K562 (cell line): ENCODE measurements around the gene COL4A2. TPM values are rescaled to one million over a fixed set of nuclear protein-coding genes. Genes with fewer than 3 reads are reported as not detected.

Experiments
- ATAC-seq: fragments of 200-7000 bp; cut with Tn5 transposase; 3 replicates; pipeline ENCODE4 v1.9.1; 2020; ENCODE audit warnings: moderate library complexity
- BruUV-seq: library from RNA; stranded (reverse); fragments of 400-500 nt; replicated peaks from 2 replicates; lab custom pipeline; 2021; lab: Mats Ljungman, UMichigan
- CTCF ChIA-PET: fragments of 300-600 bp; formaldehyde crosslinking; extraction: SDS; loops from one replicate; lab custom pipeline; 2021; ENCODE audit warnings: low intra/inter-chr PET ratio; lab: Yijun Ruan, JAX
- POLR2A ChIA-PET: fragments of 300-600, 350-650 bp; sonication (Branson Sonifier 250); formaldehyde crosslinking; extraction: SDS; loops from one replicate; lab custom pipeline; 2021; ENCODE audit warnings: antibody characterized with exemption, inconsistent platforms; lab: Yijun Ruan, JAX
- DNase-seq, 4 experiments: peaks; one replicate each; pipeline versions ENCODE4 v3.0.0 to v3.0.0-alpha.2; 2011 to 2018; ENCODE audit warnings: low spot score in 3 of 4, mixed read lengths in 3 of 4; ENCODE audit errors: extremely low read depth in 1 of 4
- FAIRE-seq: peaks from 2 replicates; lab custom pipeline; 2011; peaks lifted over from hg19 to GRCh38; lab: Jason Lieb, UNC
- H2AFZ ChIP-seq: 2 replicates; pipeline ENCODE4 v1.6.0; 2011; ENCODE audit warnings: low read depth, low read length, control low read depth, inconsistent platforms
- H3K27ac ChIP-seq: fragments of 200-600 bp; 3 replicates; pipeline ENCODE4 v1.8.0; 2011; ENCODE audit warnings: low read depth, mild to moderate bottlenecking, control low read depth, inconsistent platforms, low read length, moderate library complexity, mixed read lengths; ENCODE audit errors: extremely low read depth
- H3K27me3 ChIP-seq, 2 experiments: fragments of 300-600 bp in 1 of 2; 2 replicates in 1 of 2; 3 replicates in 1 of 2; pipeline versions ENCODE4 v1.6.0 to v1.8.0; 2011; ENCODE audit warnings: inconsistent platforms in 2 of 2, low read length in 2 of 2, mild to moderate bottlenecking in 1 of 2, mixed read lengths in 1 of 2, moderate library complexity in 1 of 2; ENCODE audit not compliant: control insufficient read depth in 2 of 2, insufficient read depth in 2 of 2
- H3K36me3 ChIP-seq: fragments of 300-600 bp; 3 replicates; pipeline ENCODE4 v1.8.0; 2011; ENCODE audit warnings: mild to moderate bottlenecking, low read length, inconsistent platforms; ENCODE audit not compliant: control insufficient read depth, insufficient read depth
- H3K4me1 ChIP-seq, 2 experiments: fragments of 200-600 bp in 1 of 2; replicated peaks in 1 of 2; 2 replicates in 1 of 2; 3 replicates in 1 of 2; pipeline versions ENCODE4 v1.5.1 to v1.8.0; 2011; ENCODE audit warnings: inconsistent platforms in 2 of 2, low read length in 2 of 2, mild to moderate bottlenecking in 1 of 2, mixed read lengths in 1 of 2, moderate library complexity in 1 of 2; ENCODE audit not compliant: control insufficient read depth in 2 of 2, insufficient read depth in 2 of 2
- H3K4me2 ChIP-seq: 2 replicates; pipeline ENCODE4 v1.6.1; 2011; ENCODE audit warnings: low read length, control low read depth, inconsistent platforms, mixed read lengths; ENCODE audit not compliant: insufficient read depth
- H3K4me3 ChIP-seq: fragments of 200-600 bp; sonication (generic), shearing (Covaris generic); 2 replicates; pipeline ENCODE4 v1.5.1; 2016; ENCODE audit warnings: control low read depth, inconsistent platforms
- H3K79me2 ChIP-seq: fragments of 200-600 bp; 3 replicates; pipeline ENCODE4 v1.8.0; 2011; ENCODE audit warnings: low read length, inconsistent platforms; ENCODE audit not compliant: control insufficient read depth, insufficient read depth
- H3K9ac ChIP-seq, 2 experiments: 2 replicates each; pipeline versions ENCODE4 v1.6.0 to v1.6.1; 2011; ENCODE audit warnings: low read depth in 2 of 2, low read length in 2 of 2, control low read depth in 1 of 2, inconsistent platforms in 1 of 2, mild to moderate bottlenecking in 1 of 2, mixed read lengths in 1 of 2; ENCODE audit not compliant: insufficient read depth in 1 of 2
- H3K9me1 ChIP-seq: one replicate; pipeline ENCODE4 v1.6.0; 2011; ENCODE audit warnings: inconsistent platforms, mild to moderate bottlenecking, low read length, moderate library complexity; ENCODE audit not compliant: control insufficient read depth, insufficient read depth
- H3K9me3 ChIP-seq: replicated peaks from 2 replicates; pipeline ENCODE4 v1.5.1; 2011; ENCODE audit warnings: low read depth, low read length, inconsistent platforms; ENCODE audit not compliant: control insufficient read depth, insufficient read depth
- H4K20me1 ChIP-seq: replicated peaks from 2 replicates; pipeline ENCODE4 v1.6.1; 2011; ENCODE audit warnings: low read length, inconsistent platforms, mixed read lengths; ENCODE audit not compliant: control insufficient read depth, insufficient read depth
- ARID1B ChIP-seq: fragments of 450-650 bp; IDR thresholded peaks from 2 replicates; pipeline ENCODE4 v1.6.1; 2016; ENCODE audit warnings: antibody characterized with exemption, mild to moderate bottlenecking, inconsistent platforms
- CBFA2T3 ChIP-seq: fragments of 450-650 bp; IDR thresholded peaks from 2 replicates; pipeline ENCODE4 v1.6.1; 2017
- HOXB6 ChIP-seq: fragments of 250-450 bp; sonication (Bioruptor Pico); IDR thresholded peaks from 2 replicates; pipeline ENCODE4 v1.5.1; 2022; ENCODE audit warnings: mild to moderate bottlenecking, borderline replicate concordance
- NCOR1 ChIP-seq: fragments of 450-650 bp; IDR thresholded peaks from 2 replicates; pipeline ENCODE4 v1.6.1; 2016; ENCODE audit warnings: mild to moderate bottlenecking, moderate library complexity
- NFE2 ChIP-seq: IDR thresholded peaks from 2 replicates; pipeline ENCODE4 v1.6.1; 2014; ENCODE audit warnings: antibody characterized with exemption, low read depth
- PHF20 ChIP-seq: fragments of 450-650 bp; IDR thresholded peaks from 2 replicates; pipeline ENCODE4 v1.6.1; 2018; ENCODE audit not compliant: partially characterized antibody
- TEAD4 ChIP-seq, 2 experiments: sonication (generic) in 1 of 2; formaldehyde crosslinking in 1 of 2; IDR thresholded peaks; 2 replicates each; pipeline versions ENCODE4 v1.6.1 to v1.8.0; 2012 to 2022; ENCODE audit warnings: borderline replicate concordance in 1 of 2, inconsistent platforms in 1 of 2, low read length in 1 of 2, mild to moderate bottlenecking in 1 of 2, missing genetic modification reagents in 1 of 2
- XRCC3 ChIP-seq: fragments of 450-650 bp; IDR thresholded peaks from 2 replicates; pipeline ENCODE4 v1.6.1; 2017; ENCODE audit warnings: mild to moderate bottlenecking, moderate library complexity
- WGBS: fragments of 100-300 bp; shearing (Covaris generic); methylation state at CpG from one replicate; pipeline ENCODE4 v1.1.6; 2016; ENCODE audit warnings: low coverage, mixed read lengths; ENCODE audit not compliant: insufficient coverage; ENCODE audit errors: missing lambda C conversion rate; 5-methylcytosine and 5-hydroxymethylcytosine counted together
- in situ Hi-C: fragments of 300-500 bp; cut with MboI; formaldehyde crosslinking; loops from 4 replicates; pipeline ENCODE4 v1.15.0; 2018; ENCODE audit warnings: inconsistent platforms, mixed read lengths
- intact Hi-C: fragments of 100-400 bp; cut with micrococcal nuclease; formaldehyde crosslinking; loops from 2 replicates; pipeline ENCODE4 v1.14.2; 2022
- polyA plus RNA-seq, 8 experiments: library from polyadenylated mRNA; depleted of rRNA in 4 of 8; stranded (reverse) in 5 of 8; unstranded in 3 of 8; fragments of >200 nt; fragmentation: Nextera tagmentation in 2 of 8; fragmentation: Illumina TruSeq in 1 of 8; extraction: Ambion mirVana in 2 of 8; extraction: Trizol in 1 of 8; gene quantifications; 2 replicates each; pipeline versions ENCODE4 v1.2.1 to v1.2.3, GENCODE V29; 2011 to 2014; ENCODE audit warnings: inconsistent platforms in 1 of 8, missing spikeins in 1 of 8
- total RNA-seq, 7 experiments: library from RNA; depleted of rRNA in 6 of 7; stranded (reverse); fragments of >200 nt in 6 of 7; fragmentation: Illumina TruSeq in 2 of 7; extraction: Trizol in 2 of 7; gene quantifications; 2 replicates each; pipeline versions ENCODE4 v1.2.1 to v1.2.3, GENCODE V29; 2011 to 2021; ENCODE audit warnings: low replicate concordance in 1 of 7
- TF ChIP-seq, protein P1 (sequence below): fragments of 250-450 bp; sonication (Bioruptor Pico); IDR thresholded peaks from 2 replicates; pipeline ENCODE4 v1.8.0; 2022; ENCODE audit warnings: inconsistent platforms
- TF ChIP-seq, protein P2 (sequence below): fragments of 450-650 bp; IDR thresholded peaks from 2 replicates; pipeline ENCODE4 v1.6.1; 2016; ENCODE audit warnings: low read depth, mild to moderate bottlenecking, moderate library complexity
- TF ChIP-seq, protein P3 (sequence below), 2 experiments: IDR thresholded peaks; 2 replicates each; pipeline ENCODE4 v1.6.1; 2011; ENCODE audit warnings: borderline replicate concordance in 1 of 2, control low read depth in 1 of 2, low read depth in 1 of 2, low read length in 1 of 2, mild to moderate bottlenecking in 1 of 2, mixed read lengths in 1 of 2, moderate library complexity in 1 of 2; ENCODE audit not compliant: insufficient read depth in 1 of 2, insufficient read length in 1 of 2, poor library complexity in 1 of 2, severe bottlenecking in 1 of 2; ENCODE audit errors: extremely low read depth in 1 of 2
- TF ChIP-seq, protein P4 (sequence below), 3 experiments: IDR thresholded peaks in 2 of 3; conservative IDR thresholded peaks in 1 of 3; 2 replicates each; pipeline ENCODE4 v1.5.1; 2011 to 2012; ENCODE audit warnings: low read length in 3 of 3, mild to moderate bottlenecking in 3 of 3, control low read depth in 2 of 3, improper control_type of control experiment in 1 of 3, inconsistent platforms in 1 of 3, low read depth in 1 of 3, mixed read lengths in 1 of 3, moderate library complexity in 1 of 3; ENCODE audit not compliant: insufficient read depth in 2 of 3
- TF ChIP-seq, protein P5 (sequence below): sonication (generic); formaldehyde crosslinking; IDR thresholded peaks from 2 replicates; pipeline ENCODE4 v1.9.0; 2022; ENCODE audit warnings: mild to moderate bottlenecking, missing genetic modification reagents

COL4A2 gene
- total and polyA plus RNA-seq, 9 of the 15 experiments (the other 6 are each of a cell fraction or from before 2014, with no cell fraction given), result 0.13 to 15.2 (median 8.1) TPM

DNA sequence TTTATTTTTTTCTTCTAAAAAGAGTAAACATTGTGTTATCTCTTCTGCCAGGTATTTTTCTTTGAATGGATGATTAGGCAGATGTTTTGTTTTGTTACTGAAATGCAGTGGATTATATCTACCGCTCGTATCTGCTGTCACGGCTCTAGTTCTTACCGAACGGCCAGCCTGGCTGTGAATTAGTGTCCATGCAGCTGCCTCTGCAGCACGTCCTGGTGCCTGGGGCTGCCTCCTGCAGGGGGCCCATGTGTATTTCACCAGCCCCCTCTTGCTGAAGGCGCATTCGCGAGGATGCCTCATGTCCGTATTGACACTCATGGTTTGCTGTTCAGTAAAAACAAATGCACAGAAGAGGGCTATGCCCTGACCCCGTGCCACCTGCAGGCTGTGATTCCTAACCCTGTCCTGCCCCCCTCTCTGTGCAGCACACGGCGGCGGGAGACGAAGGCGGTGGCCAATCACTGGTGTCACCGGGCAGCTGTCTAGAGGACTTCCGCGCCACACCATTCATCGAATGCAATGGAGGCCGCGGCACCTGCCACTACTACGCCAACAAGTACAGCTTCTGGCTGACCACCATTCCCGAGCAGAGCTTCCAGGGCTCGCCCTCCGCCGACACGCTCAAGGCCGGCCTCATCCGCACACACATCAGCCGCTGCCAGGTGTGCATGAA, 204.6 kb downstream of the COL4A2 start:
- FAIRE-seq, result no peak
- POLR2A ChIA-PET, result interaction anchor here (0.7 kb wide), 1 partner anchor 726 kb away, joined by 3 read pairs; no protein-coding TSS in a partner anchor
- Histone ChIP-seq H3K27me3 (no peaks in the 10 kb centered on the region), H4K20me1 (no peaks in the 10 kb centered on the region), H3K9me1 (peaks cover 2% of the 10 kb centered on the region), H3K4me1 (peaks cover 38 to 50% of the 10 kb centered on the region in 2 experiments), H3K9me3 (no peaks in the 10 kb centered on the region), H2AFZ (peak overlapping the region; percentile 38; the same call in 1 of the 2 replicates), H3K27ac (no peak overlapping the region; the same call in 2 of the 3 replicates), H3K36me3 (no peaks in the 10 kb centered on the region), H3K79me2 (no peaks in the 10 kb centered on the region), H3K4me3 (no peak overlapping the region), H3K4me2 (no peak overlapping the region; the same call in 1 of the 2 replicates), H3K9ac (no peak overlapping the region; a peak in 1 of 4 replicates)
- DNase-seq, result peak; percentile 41 to 46 (median 42)
- intact Hi-C loops (loop anchor here (2.0 kb wide), 1 partner anchor 55 kb away; no protein-coding TSS in a partner anchor), in situ Hi-C loops (no loop called here)
- WGBS, result 68% methylated on average over 19 of the region's 31 CpGs
- BruUV-seq, result no TSS peak
- ATAC-seq, result peak; percentile 7; the same call in 1 of the 3 replicates
- CTCF ChIA-PET, result no interaction called here
- TF ChIP-seq, protein P1, sequence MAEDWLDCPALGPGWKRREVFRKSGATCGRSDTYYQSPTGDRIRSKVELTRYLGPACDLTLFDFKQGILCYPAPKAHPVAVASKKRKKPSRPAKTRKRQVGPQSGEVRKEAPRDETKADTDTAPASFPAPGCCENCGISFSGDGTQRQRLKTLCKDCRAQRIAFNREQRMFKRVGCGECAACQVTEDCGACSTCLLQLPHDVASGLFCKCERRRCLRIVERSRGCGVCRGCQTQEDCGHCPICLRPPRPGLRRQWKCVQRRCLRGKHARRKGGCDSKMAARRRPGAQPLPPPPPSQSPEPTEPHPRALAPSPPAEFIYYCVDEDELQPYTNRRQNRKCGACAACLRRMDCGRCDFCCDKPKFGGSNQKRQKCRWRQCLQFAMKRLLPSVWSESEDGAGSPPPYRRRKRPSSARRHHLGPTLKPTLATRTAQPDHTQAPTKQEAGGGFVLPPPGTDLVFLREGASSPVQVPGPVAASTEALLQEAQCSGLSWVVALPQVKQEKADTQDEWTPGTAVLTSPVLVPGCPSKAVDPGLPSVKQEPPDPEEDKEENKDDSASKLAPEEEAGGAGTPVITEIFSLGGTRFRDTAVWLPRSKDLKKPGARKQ (CRISPR knock-in tag), result 0 out of 2 replicates have a peak, but pooled peaks have one; percentile 60
- peak; percentile 59 for TF ChIP-seq CBFA2T3
- TF ChIP-seq, protein P2, sequence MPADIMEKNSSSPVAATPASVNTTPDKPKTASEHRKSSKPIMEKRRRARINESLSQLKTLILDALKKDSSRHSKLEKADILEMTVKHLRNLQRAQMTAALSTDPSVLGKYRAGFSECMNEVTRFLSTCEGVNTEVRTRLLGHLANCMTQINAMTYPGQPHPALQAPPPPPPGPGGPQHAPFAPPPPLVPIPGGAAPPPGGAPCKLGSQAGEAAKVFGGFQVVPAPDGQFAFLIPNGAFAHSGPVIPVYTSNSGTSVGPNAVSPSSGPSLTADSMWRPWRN, result no peak
- TF ChIP-seq, protein P3, sequence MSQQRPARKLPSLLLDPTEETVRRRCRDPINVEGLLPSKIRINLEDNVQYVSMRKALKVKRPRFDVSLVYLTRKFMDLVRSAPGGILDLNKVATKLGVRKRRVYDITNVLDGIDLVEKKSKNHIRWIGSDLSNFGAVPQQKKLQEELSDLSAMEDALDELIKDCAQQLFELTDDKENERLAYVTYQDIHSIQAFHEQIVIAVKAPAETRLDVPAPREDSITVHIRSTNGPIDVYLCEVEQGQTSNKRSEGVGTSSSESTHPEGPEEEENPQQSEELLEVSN (IDR thresholded peaks at IDR 0.05; ENCODE audit: borderline replicate concordance in 1 of 2, extremely low read depth in 1 of 2, insufficient read depth in 1 of 2, insufficient read length in 1 of 2, low read depth in 1 of 2, low read length in 1 of 2, poor library complexity in 1 of 2, severe bottlenecking in 1 of 2), result peak in 1 of 2 experiments; percentile 32
- no peak for TF ChIP-seq PHF20
- 0 out of 2 replicates have a peak, but pooled peaks have one; percentile 25 for TF ChIP-seq NFE2
- peak; percentile 40; the same call in 1 of the 2 replicates for TF ChIP-seq NCOR1
- no peak for TF ChIP-seq XRCC3
- peak; percentile 58 for TF ChIP-seq ARID1B
- peak; percentile 58; the same call in 1 of the 2 replicates for TF ChIP-seq TEAD4 (IDR thresholded peaks at IDR 0.05; ENCODE audit: low read length)
- TF ChIP-seq TEAD4 (CRISPR knock-in tag; IDR thresholded peaks at IDR 0.05; ENCODE audit: borderline replicate concordance), result no peak
- TF ChIP-seq, protein P4, sequence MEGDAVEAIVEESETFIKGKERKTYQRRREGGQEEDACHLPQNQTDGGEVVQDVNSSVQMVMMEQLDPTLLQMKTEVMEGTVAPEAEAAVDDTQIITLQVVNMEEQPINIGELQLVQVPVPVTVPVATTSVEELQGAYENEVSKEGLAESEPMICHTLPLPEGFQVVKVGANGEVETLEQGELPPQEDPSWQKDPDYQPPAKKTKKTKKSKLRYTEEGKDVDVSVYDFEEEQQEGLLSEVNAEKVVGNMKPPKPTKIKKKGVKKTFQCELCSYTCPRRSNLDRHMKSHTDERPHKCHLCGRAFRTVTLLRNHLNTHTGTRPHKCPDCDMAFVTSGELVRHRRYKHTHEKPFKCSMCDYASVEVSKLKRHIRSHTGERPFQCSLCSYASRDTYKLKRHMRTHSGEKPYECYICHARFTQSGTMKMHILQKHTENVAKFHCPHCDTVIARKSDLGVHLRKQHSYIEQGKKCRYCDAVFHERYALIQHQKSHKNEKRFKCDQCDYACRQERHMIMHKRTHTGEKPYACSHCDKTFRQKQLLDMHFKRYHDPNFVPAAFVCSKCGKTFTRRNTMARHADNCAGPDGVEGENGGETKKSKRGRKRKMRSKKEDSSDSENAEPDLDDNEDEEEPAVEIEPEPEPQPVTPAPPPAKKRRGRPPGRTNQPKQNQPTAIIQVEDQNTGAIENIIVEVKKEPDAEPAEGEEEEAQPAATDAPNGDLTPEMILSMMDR (IDR thresholded peaks at IDR 0.05 in 2 of 3, conservative IDR thresholded peaks at IDR 0.05 in 1 of 3; ENCODE audit: insufficient read depth in 2 of 3, low read depth in 1 of 3, low read length in 3 of 3), result peak; percentile 20 to 39 (median 25); a peak in 4 of 6 replicates
- TF ChIP-seq, protein P5, sequence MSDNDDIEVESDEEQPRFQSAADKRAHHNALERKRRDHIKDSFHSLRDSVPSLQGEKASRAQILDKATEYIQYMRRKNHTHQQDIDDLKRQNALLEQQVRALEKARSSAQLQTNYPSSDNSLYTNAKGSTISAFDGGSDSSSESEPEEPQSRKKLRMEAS (CRISPR knock-in tag), result peak; percentile 56
- TF ChIP-seq HOXB6, result no peak
